H9 (cell line): ENCODE data around the gene NPTN. TPM values are rescaled to one million over a fixed set of nuclear protein-coding genes. Genes with fewer than 3 reads are reported as not detected.

Experiments used
- DNase-seq: peaks from one replicate; pipeline ENCODE4 v3.0.0-alpha.2; 2017
- H2AFZ ChIP-seq: one replicate; pipeline ENCODE4 v1.6.1; 2013; ENCODE audit warnings: mild to moderate bottlenecking, low read length, control low read depth, moderate library complexity
- H2AK5ac ChIP-seq: 2 replicates; pipeline ENCODE4 v1.6.1; 2013; ENCODE audit warnings: low read length, control low read depth, mixed read lengths; ENCODE audit not compliant: insufficient read length
- H2BK120ac ChIP-seq: one replicate; pipeline ENCODE4 v1.6.1; 2013; ENCODE audit warnings: low read depth, mild to moderate bottlenecking, low read length, control low read depth, inconsistent platforms; ENCODE audit not compliant: poor library complexity, severe bottlenecking
- H2BK12ac ChIP-seq: 2 replicates; pipeline ENCODE4 v1.6.1; 2013; ENCODE audit warnings: low read length, control low read depth, mixed read lengths, low read depth; ENCODE audit not compliant: insufficient read length
- H2BK15ac ChIP-seq: 2 replicates; pipeline ENCODE4 v1.6.1; 2013; ENCODE audit warnings: low read depth, low read length, control low read depth
- H2BK20ac ChIP-seq: one replicate; pipeline ENCODE4 v1.6.1; 2013; ENCODE audit warnings: low read depth, mild to moderate bottlenecking, low read length, control low read depth, inconsistent platforms; ENCODE audit not compliant: poor library complexity, severe bottlenecking
- H2BK5ac ChIP-seq: 2 replicates; pipeline ENCODE4 v1.6.1; 2013; ENCODE audit warnings: low read length, control low read depth, mixed read lengths; ENCODE audit not compliant: insufficient read length
- H3K14ac ChIP-seq: 2 replicates; pipeline ENCODE4 v1.6.1; 2013; ENCODE audit warnings: low read length, control low read depth; ENCODE audit not compliant: insufficient read depth
- H3K18ac ChIP-seq: 2 replicates; pipeline ENCODE4 v1.6.1; 2013; ENCODE audit warnings: low read depth, mild to moderate bottlenecking, mixed read lengths, low read length, control low read depth; ENCODE audit not compliant: insufficient read length
- H3K23ac ChIP-seq: 2 replicates; pipeline ENCODE4 v1.6.1; 2013; ENCODE audit warnings: low read length, control low read depth, mixed read lengths, low read depth; ENCODE audit not compliant: insufficient read length
- H3K23me2 ChIP-seq: 2 replicates; pipeline ENCODE4 v1.6.1; 2013; ENCODE audit warnings: low read depth, mild to moderate bottlenecking, mixed read lengths, low read length, control low read depth; ENCODE audit not compliant: insufficient read length, poor library complexity, severe bottlenecking
- H3K27ac ChIP-seq: 2 replicates; pipeline ENCODE4 v1.5.1; 2013; ENCODE audit warnings: low read length, control low read depth, mixed read lengths, low read depth; ENCODE audit not compliant: insufficient read length
- H3K27me3 ChIP-seq: 2 replicates; pipeline ENCODE4 v1.6.1; 2013; ENCODE audit warnings: low read length, control low read depth, inconsistent platforms; ENCODE audit not compliant: insufficient read depth
- H3K4ac ChIP-seq: 2 replicates; pipeline ENCODE4 v1.6.1; 2013; ENCODE audit warnings: low read depth, mild to moderate bottlenecking, control low read depth, inconsistent platforms, low read length, moderate library complexity
- H3K4me1 ChIP-seq: 2 replicates; pipeline ENCODE4 v1.6.1; 2013; ENCODE audit warnings: low read length, control low read depth, inconsistent platforms; ENCODE audit not compliant: insufficient read depth
- H3K4me2 ChIP-seq: 2 replicates; pipeline ENCODE4 v1.6.1; 2013; ENCODE audit warnings: low read length, control low read depth, mixed read lengths; ENCODE audit not compliant: insufficient read length, insufficient read depth
- H3K56ac ChIP-seq: 2 replicates; pipeline ENCODE4 v1.6.1; 2013; ENCODE audit warnings: low read depth, mild to moderate bottlenecking, mixed read lengths, low read length, control low read depth; ENCODE audit not compliant: insufficient read length
- H3K79me1 ChIP-seq: 2 replicates; pipeline ENCODE4 v1.6.1; 2013; ENCODE audit warnings: low read depth, mild to moderate bottlenecking, moderate library complexity, low read length, control low read depth, inconsistent platforms; ENCODE audit not compliant: insufficient read depth, poor library complexity, severe bottlenecking
- H3K79me2 ChIP-seq: 2 replicates; pipeline ENCODE4 v1.6.1; 2013; ENCODE audit warnings: low read length, control low read depth, inconsistent platforms; ENCODE audit not compliant: insufficient read depth
- H3K9ac ChIP-seq: 2 replicates; pipeline ENCODE4 v1.6.1; 2013; ENCODE audit warnings: low read length, control low read depth, mixed read lengths; ENCODE audit not compliant: insufficient read length; ENCODE audit errors: extremely low read depth
- H3K9me3 ChIP-seq: one replicate; pipeline ENCODE4 v1.6.1; 2013; ENCODE audit warnings: low read depth, low read length, inconsistent platforms; ENCODE audit not compliant: control insufficient read depth
- H3T11ph ChIP-seq: one replicate; pipeline ENCODE4 v1.6.1; 2013; ENCODE audit warnings: mild to moderate bottlenecking, low read length, control low read depth, inconsistent platforms
- H4K20me1 ChIP-seq: one replicate; pipeline ENCODE4 v1.6.1; 2013; ENCODE audit not compliant: control insufficient read depth, insufficient read length, insufficient read depth
- H4K5ac ChIP-seq: 2 replicates; pipeline ENCODE4 v1.6.1; 2013; ENCODE audit warnings: low read depth, mild to moderate bottlenecking, mixed read lengths, low read length, control low read depth; ENCODE audit not compliant: insufficient read length
- H4K8ac ChIP-seq: replicated peaks from 2 replicates; pipeline ENCODE4 v1.6.1; 2013; ENCODE audit warnings: low read length, control low read depth, mixed read lengths, low read depth; ENCODE audit not compliant: insufficient read length
- H4K91ac ChIP-seq: 2 replicates; pipeline ENCODE4 v1.6.1; 2013; ENCODE audit warnings: low read depth, mild to moderate bottlenecking, moderate library complexity, mixed read lengths, low read length, control low read depth; ENCODE audit not compliant: insufficient read length
- H3K27ac Mint-ChIP-seq, 3 experiments: 2 replicates in 2 of 3; 3 replicates in 1 of 3; pipeline ENCODE4 v1.8.0; 2020 to 2021; ENCODE audit warnings: mixed read lengths in 3 of 3, mild to moderate bottlenecking in 1 of 3, moderate library complexity in 1 of 3
- H3K27me3 Mint-ChIP-seq: 2 replicates; pipeline ENCODE4 v1.8.0; 2021; ENCODE audit warnings: low read depth, mild to moderate bottlenecking, moderate library complexity, mixed read lengths
- H3K36me3 Mint-ChIP-seq, 3 experiments: 2 replicates in 2 of 3; 3 replicates in 1 of 3; pipeline ENCODE4 v1.8.0; 2020 to 2021; ENCODE audit warnings: low read depth in 3 of 3, mixed read lengths in 3 of 3; ENCODE audit not compliant: insufficient read depth in 1 of 3
- H3K4me1 Mint-ChIP-seq, 2 experiments: 2 replicates each; pipeline ENCODE4 v1.8.0; 2020; ENCODE audit warnings: mixed read lengths in 2 of 2
- H3K4me3 Mint-ChIP-seq, 2 experiments: 2 replicates in 1 of 2; 3 replicates in 1 of 2; pipeline ENCODE4 v1.8.0; 2020 to 2021; ENCODE audit warnings: mild to moderate bottlenecking in 2 of 2, mixed read lengths in 2 of 2, moderate library complexity in 1 of 2
- H3K9me3 Mint-ChIP-seq, 2 experiments: 2 replicates in 1 of 2; 3 replicates in 1 of 2; pipeline ENCODE4 v1.8.0; 2020; ENCODE audit warnings: mild to moderate bottlenecking in 2 of 2, mixed read lengths in 2 of 2, moderate library complexity in 1 of 2
- WGBS: extraction: QIAGEN DNeasy Blood & Tissue Kit; methylation state at CpG from one replicate; pipeline ENCODE4 v1.1.7; 2013; ENCODE audit warnings: missing lambda C conversion rate, low lambda C conversion rate, mixed read lengths; ENCODE audit not compliant: insufficient read length; ENCODE audit errors: extremely low coverage; 5-methylcytosine and 5-hydroxymethylcytosine counted together
- total RNA-seq: library from RNA; stranded (reverse); gene quantifications from 2 replicates; pipeline ENCODE4 v1.2.1, GENCODE V29; 2021
- TF ChIP-seq, protein P1 (sequence below): fragments of 200-600 bp; sonication (generic); conservative IDR thresholded peaks from 3 replicates; pipeline ENCODE4 v1.8.0; 2021; ENCODE audit warnings: antibody characterized with exemption, mild to moderate bottlenecking

NPTN gene
- total RNA-seq, 1 experiment from 2014 or later, result 89.1 TPM

DNA sequence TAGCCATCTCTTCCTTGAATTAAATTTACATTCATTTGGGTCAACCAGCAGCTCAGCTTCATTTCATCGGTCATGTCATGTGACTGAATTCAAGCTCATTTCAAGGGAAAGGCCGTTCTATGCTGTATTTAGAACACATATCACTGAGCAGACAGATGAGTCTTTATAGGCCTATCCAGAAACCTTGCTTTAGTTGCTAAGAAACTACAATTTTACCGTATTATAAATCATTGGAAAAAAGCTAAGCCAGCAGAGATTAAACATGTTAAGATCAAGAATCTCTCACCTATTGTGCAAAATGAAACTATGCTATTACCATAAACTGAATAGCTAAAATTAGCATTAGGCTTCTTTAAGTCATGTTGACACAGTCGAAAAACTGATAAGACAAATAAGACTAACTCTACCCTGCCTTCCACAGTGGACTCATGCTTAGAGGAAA is 2.2 kb downstream of the NPTN start:
- Mint-ChIP-seq H3K36me3 (no peaks in the 10 kb centered on the region), H3K9me3 (no peaks in the 10 kb centered on the region), H3K4me1 (peaks cover 47 to 48% of the 10 kb centered on the region in 2 experiments), H3K4me3 (peak overlapping the region; percentile 14 to 94; a peak in 4 of 5 replicates), H3K27ac (peak overlapping the region in 1 of 3 experiments; percentile 24; a peak in 1 of 7 replicates), H3K27me3 (no peaks in the 10 kb centered on the region; the same call in 1 of the 2 replicates)
- no peak overlapping the region for H3K23ac ChIP-seq
- no peak overlapping the region for H4K8ac ChIP-seq
- TF ChIP-seq, protein P1, sequence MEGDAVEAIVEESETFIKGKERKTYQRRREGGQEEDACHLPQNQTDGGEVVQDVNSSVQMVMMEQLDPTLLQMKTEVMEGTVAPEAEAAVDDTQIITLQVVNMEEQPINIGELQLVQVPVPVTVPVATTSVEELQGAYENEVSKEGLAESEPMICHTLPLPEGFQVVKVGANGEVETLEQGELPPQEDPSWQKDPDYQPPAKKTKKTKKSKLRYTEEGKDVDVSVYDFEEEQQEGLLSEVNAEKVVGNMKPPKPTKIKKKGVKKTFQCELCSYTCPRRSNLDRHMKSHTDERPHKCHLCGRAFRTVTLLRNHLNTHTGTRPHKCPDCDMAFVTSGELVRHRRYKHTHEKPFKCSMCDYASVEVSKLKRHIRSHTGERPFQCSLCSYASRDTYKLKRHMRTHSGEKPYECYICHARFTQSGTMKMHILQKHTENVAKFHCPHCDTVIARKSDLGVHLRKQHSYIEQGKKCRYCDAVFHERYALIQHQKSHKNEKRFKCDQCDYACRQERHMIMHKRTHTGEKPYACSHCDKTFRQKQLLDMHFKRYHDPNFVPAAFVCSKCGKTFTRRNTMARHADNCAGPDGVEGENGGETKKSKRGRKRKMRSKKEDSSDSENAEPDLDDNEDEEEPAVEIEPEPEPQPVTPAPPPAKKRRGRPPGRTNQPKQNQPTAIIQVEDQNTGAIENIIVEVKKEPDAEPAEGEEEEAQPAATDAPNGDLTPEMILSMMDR, result no peak
- H3K4me2 ChIP-seq, result peak overlapping the region; percentile 92
- H2BK15ac ChIP-seq, result no peak overlapping the region
- H3K79me1 ChIP-seq, result peaks cover 3% of the 10 kb centered on the region
- no peak overlapping the region for H2BK20ac ChIP-seq
- no CpG with 5 or more reads among the region's 4 CpGs for WGBS
- H4K5ac ChIP-seq, result no peak overlapping the region
- H2BK5ac ChIP-seq, result no peak overlapping the region
- peaks cover 8% of the 10 kb centered on the region; the same call in 1 of the 2 replicates for H3K4me1 ChIP-seq
- no peak overlapping the region for H2AFZ ChIP-seq
- peaks cover 12% of the 10 kb centered on the region for H3K23me2 ChIP-seq
- no peak overlapping the region for H3T11ph ChIP-seq
- no peak overlapping the region for H2BK120ac ChIP-seq
- H4K20me1 ChIP-seq, result no peaks in the 10 kb centered on the region
- no peak for DNase-seq
- H2BK12ac ChIP-seq, result no peak overlapping the region
- H3K79me2 ChIP-seq, result peaks cover 37% of the 10 kb centered on the region; the same call in 1 of the 2 replicates
- H3K4ac ChIP-seq, result no peak overlapping the region
- no peak overlapping the region for H3K18ac ChIP-seq
- H3K27ac ChIP-seq, result no peak overlapping the region
- no peaks in the 10 kb centered on the region for H3K27me3 ChIP-seq
- no peak overlapping the region for H3K14ac ChIP-seq
- H3K9ac ChIP-seq, result peak overlapping the region; percentile 13
- no peak overlapping the region for H3K56ac ChIP-seq
- no peak overlapping the region for H2AK5ac ChIP-seq
- no peaks in the 10 kb centered on the region for H3K9me3 ChIP-seq
- no peak overlapping the region for H4K91ac ChIP-seq
